Measurements from ENCODE around the gene CCDC34. TPM values are rescaled to one million over a fixed set of nuclear protein-coding genes. Genes with fewer than 3 reads are reported as not detected.

The CCDC34 gene
- total and polyA plus RNA-seq, 2 of the 4 experiments (the other 2 are of a cell fraction) = 2.5 to 4.5 TPM

GRCh38 chr11:27388001-27388400 lies 25.0 kb upstream of the CCDC34 start:
- no peak overlapping the region for H3K27ac ChIP-seq (ENCODE audit: insufficient read depth, low read length)
- no peak overlapping the region for H2AK9ac ChIP-seq (replicated peaks; ENCODE audit: low read depth, low read length, poor library complexity)
- no peaks in the 10 kb centered on the region for H4K20me1 ChIP-seq (ENCODE audit: insufficient read depth, low read length)
- no peak overlapping the region for H2BK20ac ChIP-seq (ENCODE audit: low read depth, low read length)
- intact Hi-C loops (cut with micrococcal nuclease) = no loop called here
- peaks cover 2% of the 10 kb centered on the region; the same call in 1 of the 2 replicates for H3K9me1 ChIP-seq (ENCODE audit: insufficient read depth, low read length)
- peaks cover 0 to 4% of the 10 kb centered on the region in 2 experiments; a peak in 2 of 4 replicates for H3K79me1 ChIP-seq (ENCODE audit: low read depth in 1 of 2, low read length in 2 of 2)
- no peaks in the 10 kb centered on the region for H3K36me3 ChIP-seq (ENCODE audit: control insufficient read depth, insufficient read depth, low read length)
- TF ChIP-seq FOS (IDR thresholded peaks at IDR 0.05; ENCODE audit: low read depth, low read length) (no peak), CHD1 (IDR thresholded peaks at IDR 0.05; ENCODE audit: low read depth, low read length) (no peak), NFE2L2 (IDR thresholded peaks at IDR 0.05; ENCODE audit: low read depth, low read length) (no peak), RCOR1 (IDR thresholded peaks at IDR 0.05; ENCODE audit: insufficient replicate concordance, low read length) (no peak), USF2 (IDR thresholded peaks at IDR 0.05; ENCODE audit: low read depth, low read length) (no peak), SMC3 (IDR thresholded peaks at IDR 0.05; ENCODE audit: low read depth, low read length) (no peak), RFX5 (IDR thresholded peaks at IDR 0.05; ENCODE audit: low read depth, low read length) (no peak), POLR2A (IDR thresholded peaks at IDR 0.05; ENCODE audit: low read depth, low read length) (no peak), BHLHE40 (IDR thresholded peaks at IDR 0.05; ENCODE audit: low read depth, low read length) (no peak), ELK1 (IDR thresholded peaks at IDR 0.05; ENCODE audit: borderline replicate concordance, low read depth, low read length) (no peak), MXI1 (IDR thresholded peaks at IDR 0.05; ENCODE audit: borderline replicate concordance, low read depth, low read length) (no peak), RAD21 (IDR thresholded peaks at IDR 0.05; ENCODE audit: low read length) (no peak), MAZ (IDR thresholded peaks at IDR 0.05; ENCODE audit: borderline replicate concordance, low read depth, low read length) (no peak), MAFK (IDR thresholded peaks at IDR 0.05; ENCODE audit: low read depth, low read length) (no peak), CEBPB (IDR thresholded peaks at IDR 0.05; ENCODE audit: low read depth, low read length) (no peak), CTCF (conservative IDR thresholded peaks at IDR 0.05; ENCODE audit: low read depth, low read length) (no peak)
- H3K4ac ChIP-seq (ENCODE audit: low read depth, low read length) = no peak overlapping the region
- ChIA-PET POLR2A (ENCODE audit: unreplicated experiment) (no interaction called here), CTCF (no interaction called here)
- no peak overlapping the region for H3K4me3 ChIP-seq (ENCODE audit: insufficient read depth, low read depth, low read length)
- H4K5ac ChIP-seq (ENCODE audit: low read depth, low read length) = no peak overlapping the region
- H2BK5ac ChIP-seq (ENCODE audit: low read depth, low read length, poor library complexity, severe bottlenecking) = no peak overlapping the region
- H2BK120ac ChIP-seq (ENCODE audit: low read depth, low read length) = no peak overlapping the region
- no peak for ATAC-seq (ENCODE audit: low read depth)
- H3K4me1 ChIP-seq (ENCODE audit: control insufficient read depth, insufficient read depth, low read length) = peaks cover 12% of the 10 kb centered on the region
- H2BK15ac ChIP-seq (ENCODE audit: low read depth, low read length) = no peak overlapping the region
- no TSS peak for BruUV-seq (replicated peaks)
- H4K8ac ChIP-seq (ENCODE audit: low read depth in 2 of 2, low read length in 2 of 2) = no peak overlapping the region
- dilution Hi-C loops (cut with HindIII; ENCODE audit: low sequenced_read_pairs, unreplicated experiment) = no loop called here
- no peak overlapping the region for H3K4me2 ChIP-seq (ENCODE audit: low read depth, low read length)
- in situ Hi-C loops (cut with MboI; ENCODE audit: low sequenced_read_pairs) = no loop called here
- no peak overlapping the region for H2AFZ ChIP-seq (replicated peaks; ENCODE audit: low read length, poor library complexity)
- no CpG with 5 or more reads among the region's 2 CpGs for WGBS, 2 experiments (ENCODE audit: extremely low coverage in 2 of 2, insufficient read length in 1 of 2)
- no peak overlapping the region for H3K14ac ChIP-seq (replicated peaks; ENCODE audit: low read depth, low read length)
- no peaks in the 10 kb centered on the region for H3K9me3 ChIP-seq (ENCODE audit: control insufficient read depth, insufficient read depth, low read length)
- no peak overlapping the region for H3K56ac ChIP-seq (ENCODE audit: extremely low read depth, insufficient read depth, low read length)
- H3K23ac ChIP-seq (ENCODE audit: low read depth, low read length) = no peak overlapping the region
- no peak overlapping the region for H4K91ac ChIP-seq (ENCODE audit: insufficient read depth, low read depth, low read length)
- H3K18ac ChIP-seq (ENCODE audit: low read depth, low read length) = no peak overlapping the region
- no peak overlapping the region for H3K9ac ChIP-seq (ENCODE audit: low read depth, low read length)
- no peak for DNase-seq
- H3K27me3 ChIP-seq (ENCODE audit: control insufficient read depth, insufficient read depth, low read length) = no peaks in the 10 kb centered on the region
- no peak overlapping the region for H2AK5ac ChIP-seq (ENCODE audit: low read depth, low read length)

All from IMR-90 (cell line).